SH-SY5Y (cell line): Measurements from ENCODE around the gene CES3.

Experiments used
- GATA2 ChIP-seq: IDR thresholded peaks from 2 replicates; pipeline ENCODE4 v1.6.1; 2011; ENCODE audit warnings: mild to moderate bottlenecking, low read depth, low read length
- GATA3 ChIP-seq: IDR thresholded peaks from 2 replicates; pipeline ENCODE4 v1.6.1; 2011; ENCODE audit warnings: low read depth, mild to moderate bottlenecking, low read length, moderate library complexity

DNA sequence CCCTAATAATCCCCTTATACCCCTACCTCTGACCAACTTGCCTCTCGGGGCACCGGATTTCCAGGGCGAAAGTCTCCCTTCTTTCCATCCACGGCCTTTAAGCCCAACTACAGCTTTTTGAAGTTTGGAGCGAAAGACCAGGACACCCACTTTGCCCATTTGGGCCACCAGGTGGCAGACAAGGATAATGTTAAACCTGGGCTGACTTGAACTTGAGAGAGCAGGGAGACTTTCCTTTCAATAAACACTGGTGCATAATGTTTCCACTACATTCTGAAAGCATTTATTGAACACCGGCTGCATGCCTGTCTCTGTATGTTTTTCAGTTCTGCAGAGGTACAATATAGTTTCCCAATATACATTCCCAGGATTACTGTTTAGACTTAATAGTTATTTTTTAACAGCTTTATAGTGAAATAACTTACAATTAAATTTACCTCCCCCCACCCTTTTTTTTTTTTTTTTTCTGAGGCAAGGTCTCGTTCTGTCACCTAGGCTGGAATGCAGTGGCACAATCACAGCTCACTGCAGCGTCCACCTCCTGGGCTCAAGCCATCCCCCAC is 6.9 kb upstream of the CES3 start:
- TF ChIP-seq GATA3 (no peak), GATA2 (no peak)
